AML-193 (cell line): ENCODE measurements around the gene JAML.
"Not testable (repeated sequence)": the region's sequence is repeated elsewhere in the genome, so short reads cannot be mapped to it uniquely, and the experiment has no call there.

ENCODE experiments used
- DNase-seq, 2 experiments: peaks; one replicate each; lab custom pipeline; 2025; lab: John Stamatoyannopoulos, UW

Gene JAML

GRCh38 chr11:118194835-118195627 is 29.8 kb downstream of the JAML start:
- DNase-seq: no peak

- no peak for DNase-seq
Observed at GRCh38 chr11:118193910-118194566, 30.8 kb downstream of the JAML start.

- DNase-seq: not testable (repeated sequence)
Observed at GRCh38 chr11:118192817-118193216, 32.0 kb downstream of the JAML start.

GRCh38 chr11:118190942-118191506 is 33.8 kb downstream of the JAML start:
- DNase-seq: not testable (repeated sequence)

- peak; percentile 55 to 63 for DNase-seq
Observed at GRCh38 chr11:118186346-118187107, 38.3 kb downstream of the JAML start.

GRCh38 chr11:118184784-118185579 is 39.8 kb downstream of the JAML start:
- peak; percentile 76 to 87 for DNase-seq

GRCh38 chr11:118183691-118184090 is 41.1 kb downstream of the JAML start:
- not testable (repeated sequence) for DNase-seq

GRCh38 chr11:118180300-118180703 is 44.5 kb downstream of the JAML start:
- DNase-seq: no peak

- DNase-seq: no peak
Observed at GRCh38 chr11:118176778-118177134, 48.1 kb downstream of the JAML start.

GRCh38 chr11:118175993-118176777 is 48.6 kb downstream of the JAML start, which contains the start of gene SCN2B:
TSS of gene SCN2B (minus strand) at chr11:118176639. CDS start at chr11:118176431, 208 bp downstream.
- no peak for DNase-seq

- DNase-seq: no peak
Observed at GRCh38 chr11:118175031-118175992, 49.5 kb downstream of the JAML start.

- DNase-seq: no peak
Observed at GRCh38 chr11:118174006-118174567, 50.7 kb downstream of the JAML start.

- no peak for DNase-seq
Observed at GRCh38 chr11:118172356-118172755, 52.5 kb downstream of the JAML start.

- DNase-seq: peak; percentile 45 to 52
Observed at GRCh38 chr11:118171269-118172062, 53.3 kb downstream of the JAML start.

- DNase-seq: no peak
Observed at GRCh38 chr11:118170882-118171268, 53.9 kb downstream of the JAML start.

- DNase-seq: no peak
Observed at GRCh38 chr11:118170231-118170630, 54.6 kb downstream of the JAML start.

- no peak for DNase-seq
Observed at GRCh38 chr11:118169300-118170140, 55.3 kb downstream of the JAML start.
